ENCODE data around the gene HS6ST3.

HS6ST3 gene

GRCh38 chr13:96686286-96686685 is 596.4 kb downstream of the HS6ST3 start:
- Histone ChIP-seq H3K27me3 (no peaks in the 10 kb centered on the region), H3K4me1 (no peaks in the 10 kb centered on the region), H3K36me3 (no peaks in the 10 kb centered on the region), H3K9me3 (no peaks in the 10 kb centered on the region), H3K4me3 (no peak overlapping the region), H3K27ac (no peak overlapping the region)
- intact Hi-C loops (cut with DNase I; ENCODE audit: low total_unique reads): no loop called here
- TF ChIP-seq, protein P1, sequence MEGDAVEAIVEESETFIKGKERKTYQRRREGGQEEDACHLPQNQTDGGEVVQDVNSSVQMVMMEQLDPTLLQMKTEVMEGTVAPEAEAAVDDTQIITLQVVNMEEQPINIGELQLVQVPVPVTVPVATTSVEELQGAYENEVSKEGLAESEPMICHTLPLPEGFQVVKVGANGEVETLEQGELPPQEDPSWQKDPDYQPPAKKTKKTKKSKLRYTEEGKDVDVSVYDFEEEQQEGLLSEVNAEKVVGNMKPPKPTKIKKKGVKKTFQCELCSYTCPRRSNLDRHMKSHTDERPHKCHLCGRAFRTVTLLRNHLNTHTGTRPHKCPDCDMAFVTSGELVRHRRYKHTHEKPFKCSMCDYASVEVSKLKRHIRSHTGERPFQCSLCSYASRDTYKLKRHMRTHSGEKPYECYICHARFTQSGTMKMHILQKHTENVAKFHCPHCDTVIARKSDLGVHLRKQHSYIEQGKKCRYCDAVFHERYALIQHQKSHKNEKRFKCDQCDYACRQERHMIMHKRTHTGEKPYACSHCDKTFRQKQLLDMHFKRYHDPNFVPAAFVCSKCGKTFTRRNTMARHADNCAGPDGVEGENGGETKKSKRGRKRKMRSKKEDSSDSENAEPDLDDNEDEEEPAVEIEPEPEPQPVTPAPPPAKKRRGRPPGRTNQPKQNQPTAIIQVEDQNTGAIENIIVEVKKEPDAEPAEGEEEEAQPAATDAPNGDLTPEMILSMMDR (IDR thresholded peaks at IDR 0.05): no peak
- DNase-seq: no peak

GRCh38 chr13:96687191-96687590 is 597.3 kb downstream of the HS6ST3 start:
- no peaks in the 10 kb centered on the region for H3K36me3 ChIP-seq
- TF ChIP-seq, protein P1 (IDR thresholded peaks at IDR 0.05): no peak
- H3K27me3 ChIP-seq: no peaks in the 10 kb centered on the region
- no peaks in the 10 kb centered on the region for H3K9me3 ChIP-seq
- no peak for DNase-seq
- intact Hi-C loops (cut with DNase I; ENCODE audit: low total_unique reads): no loop called here
- no peak overlapping the region for H3K27ac ChIP-seq
- no peak overlapping the region for H3K4me3 ChIP-seq
- H3K4me1 ChIP-seq: no peaks in the 10 kb centered on the region

GRCh38 chr13:96690998-96691397 is 601.1 kb downstream of the HS6ST3 start:
- TF ChIP-seq, protein P1 (IDR thresholded peaks at IDR 0.05): no peak
- no peaks in the 10 kb centered on the region for H3K36me3 ChIP-seq
- no peak overlapping the region for H3K4me3 ChIP-seq

GRCh38 chr13:96696389-96696900 is 606.5 kb downstream of the HS6ST3 start:
- H3K27me3 ChIP-seq: no peaks in the 10 kb centered on the region
- no peak for DNase-seq
- intact Hi-C loops (cut with DNase I; ENCODE audit: low total_unique reads): no loop called here
- no peaks in the 10 kb centered on the region for H3K36me3 ChIP-seq
- H3K4me1 ChIP-seq: peaks cover 0 to 3% (median 0%) of the 10 kb centered on the region in 4 donors
- no peak overlapping the region for H3K27ac ChIP-seq
- no peak overlapping the region for H3K4me3 ChIP-seq
- TF ChIP-seq, protein P1 (IDR thresholded peaks at IDR 0.05): no peak
- H3K9me3 ChIP-seq: no peaks in the 10 kb centered on the region

More at GRCh38 chr13:96690998-96691397, 601.1 kb downstream of the HS6ST3 start:
- Histone ChIP-seq H3K27ac (no peak overlapping the region), H3K27me3 (no peaks in the 10 kb centered on the region), H3K9me3 (no peaks in the 10 kb centered on the region), H3K4me1 (no peaks in the 10 kb centered on the region)
- DNase-seq: no peak
- intact Hi-C loops (cut with DNase I; ENCODE audit: low total_unique reads): no loop called here

DNA sequence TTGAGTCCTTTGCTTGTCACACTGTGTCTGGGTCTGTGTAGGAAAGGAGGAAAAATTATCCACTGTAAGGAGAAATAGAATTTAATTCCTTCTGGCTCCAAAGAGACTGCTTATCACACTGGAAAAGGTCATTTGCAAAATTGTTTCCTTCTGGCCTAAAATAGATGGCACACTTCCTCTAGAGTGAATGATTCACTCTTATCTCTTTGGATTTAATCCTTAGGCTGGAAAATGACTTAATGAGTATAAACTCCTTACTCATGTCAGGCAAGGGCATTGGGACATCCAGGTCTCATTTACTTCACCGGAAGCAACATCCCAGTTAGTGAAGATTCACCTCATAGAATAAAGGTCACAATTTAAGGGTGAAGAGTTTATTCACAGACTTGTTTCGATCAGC is 610.8 kb downstream of the HS6ST3 start:
- Histone ChIP-seq H3K36me3 (no peaks in the 10 kb centered on the region), H3K4me1 (peaks cover 0 to 3% (median 0%) of the 10 kb centered on the region in 4 donors), H3K4me3 (no peak overlapping the region), H3K27me3 (no peaks in the 10 kb centered on the region), H3K9me3 (no peaks in the 10 kb centered on the region), H3K27ac (no peak overlapping the region)
- DNase-seq: no peak
- intact Hi-C loops (cut with DNase I; ENCODE audit: low total_unique reads): no loop called here
- TF ChIP-seq, protein P1 (IDR thresholded peaks at IDR 0.05): no peak

DNA sequence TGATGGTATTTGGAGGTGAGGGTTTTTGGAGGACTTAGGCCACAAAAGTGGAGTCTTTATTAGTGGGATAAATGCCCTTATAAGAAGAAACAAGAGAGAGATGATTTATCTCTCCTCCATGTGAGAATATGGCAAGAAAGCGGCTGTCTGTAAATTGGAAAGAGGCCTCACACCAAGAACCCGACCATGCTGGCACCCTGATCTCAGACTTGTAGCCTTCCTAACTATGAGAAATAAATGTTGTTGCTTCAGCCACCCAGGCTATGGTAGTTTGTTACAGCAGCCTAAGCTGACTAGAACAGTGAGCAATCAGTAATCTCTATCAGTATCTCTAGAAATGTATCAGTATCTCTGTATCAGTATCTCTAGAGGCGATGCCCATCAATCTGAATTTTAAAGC is 617.2 kb downstream of the HS6ST3 start:
- no peaks in the 10 kb centered on the region for H3K9me3 ChIP-seq
- intact Hi-C loops (cut with DNase I; ENCODE audit: low total_unique reads): no loop called here
- no peaks in the 10 kb centered on the region for H3K27me3 ChIP-seq
- DNase-seq: no peak
- H3K27ac ChIP-seq: no peak overlapping the region
- H3K36me3 ChIP-seq: no peaks in the 10 kb centered on the region
- H3K4me3 ChIP-seq: no peak overlapping the region
- no peaks in the 10 kb centered on the region for H3K4me1 ChIP-seq
- TF ChIP-seq, protein P1 (IDR thresholded peaks at IDR 0.05): no peak

Data from tibial artery (tissue), 4 donors.